NB4 (cell line): ENCODE results near the gene BLNK.
"Not testable (repeated sequence)": the region's sequence is repeated elsewhere in the genome, so short reads cannot be mapped to it uniquely, and the experiment has no call there.

Experiments
- DNase-seq: peaks from one replicate; pipeline ENCODE4 v3.0.0; 2010; ENCODE audit warnings: low read depth
- H3K4me3 ChIP-seq: one replicate; pipeline ENCODE4 v1.5.1; 2011; ENCODE audit warnings: mild to moderate bottlenecking, low read depth, low read length, moderate library complexity
- CTCF ChIP-seq: IDR thresholded peaks from one replicate; pipeline ENCODE4 v1.5.1; 2012; ENCODE audit warnings: low read depth, low read length
- MAX ChIP-seq: IDR thresholded peaks from 2 replicates; pipeline ENCODE4 v1.6.1; 2011; ENCODE audit warnings: low read depth, low read length
- MYC ChIP-seq: IDR thresholded peaks from 2 replicates; pipeline ENCODE4 v1.6.1; 2011; ENCODE audit warnings: low read depth, low read length
- POLR2A ChIP-seq: IDR thresholded peaks from 2 replicates; pipeline ENCODE4 v1.6.1; 2011; ENCODE audit warnings: mild to moderate bottlenecking; ENCODE audit not compliant: insufficient read length; ENCODE audit errors: extremely low read depth

The BLNK gene

DNA sequence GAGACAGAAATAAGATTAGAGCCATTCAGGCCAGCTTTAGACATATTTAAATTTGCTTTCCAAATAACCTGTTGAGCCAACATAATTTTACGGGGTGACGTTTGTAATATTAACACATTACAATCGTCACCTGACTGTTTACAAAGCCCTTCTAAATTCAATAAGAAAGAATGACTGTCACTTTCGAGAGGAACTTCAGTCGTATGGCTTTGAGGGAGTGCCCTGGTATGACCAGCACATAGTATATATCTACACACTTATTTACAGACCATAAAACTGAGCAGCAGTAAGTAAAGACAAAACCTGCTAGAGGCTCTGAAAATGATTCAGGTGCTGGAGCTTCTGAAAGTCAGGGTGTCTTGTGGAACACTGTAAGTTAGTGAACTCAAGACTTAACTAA lies 62.4 kb downstream of the BLNK start:
- no peak for TF ChIP-seq POLR2A
- TF ChIP-seq MAX = no peak
- no peak for TF ChIP-seq MYC
- no peak for TF ChIP-seq CTCF
- no peak for DNase-seq
- no peak overlapping the region for H3K4me3 ChIP-seq

DNA sequence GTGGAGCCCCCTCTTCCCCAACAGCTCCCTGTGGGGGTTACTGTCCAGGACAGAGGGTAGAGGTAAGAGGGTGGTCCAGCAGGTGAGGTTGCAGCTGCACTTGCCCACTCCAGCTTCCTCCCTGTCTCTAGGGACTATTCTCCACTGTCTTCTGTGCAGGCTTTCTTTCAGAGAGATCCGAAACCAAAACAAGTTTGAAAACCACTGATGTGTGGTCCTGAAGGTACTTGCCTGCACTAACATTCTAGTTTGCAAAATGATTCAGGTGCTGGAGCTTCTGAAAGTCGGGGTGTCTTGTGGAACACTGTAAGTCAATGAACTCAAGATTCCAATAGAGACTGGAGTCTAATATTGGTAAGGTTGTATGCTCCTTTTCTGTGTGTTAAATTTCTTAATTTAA lies 63.1 kb downstream of the BLNK start:
- DNase-seq = no peak
- no peak overlapping the region for H3K4me3 ChIP-seq

DNA sequence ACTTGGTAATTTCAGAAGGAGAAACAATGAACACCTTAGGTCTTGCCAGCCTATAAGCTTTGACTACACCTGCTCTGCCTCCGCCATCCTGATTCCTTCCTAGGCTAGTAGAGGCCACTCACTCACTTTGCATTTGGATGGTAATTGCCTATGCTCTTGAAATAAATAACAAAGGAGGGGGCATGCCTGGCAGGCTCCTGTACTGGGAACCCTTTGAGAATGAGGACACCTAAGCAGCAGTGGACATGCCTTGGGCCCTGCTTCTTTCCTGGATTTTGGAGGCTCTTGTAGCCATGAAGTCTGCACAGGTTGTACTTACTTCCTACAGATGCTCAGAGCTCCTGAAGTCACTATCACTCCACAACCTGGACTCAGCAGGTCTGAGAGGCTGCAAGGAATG lies 65.8 kb downstream of the BLNK start:
- no peak for DNase-seq
- no peak overlapping the region for H3K4me3 ChIP-seq
- no peak for TF ChIP-seq MAX
- no peak for TF ChIP-seq CTCF
- TF ChIP-seq MYC = no peak
- no peak for TF ChIP-seq POLR2A

More for the DNA sequence above, 63.1 kb downstream of the BLNK start:
- TF ChIP-seq MAX (no peak), CTCF (no peak), MYC (no peak), POLR2A (no peak)

DNA sequence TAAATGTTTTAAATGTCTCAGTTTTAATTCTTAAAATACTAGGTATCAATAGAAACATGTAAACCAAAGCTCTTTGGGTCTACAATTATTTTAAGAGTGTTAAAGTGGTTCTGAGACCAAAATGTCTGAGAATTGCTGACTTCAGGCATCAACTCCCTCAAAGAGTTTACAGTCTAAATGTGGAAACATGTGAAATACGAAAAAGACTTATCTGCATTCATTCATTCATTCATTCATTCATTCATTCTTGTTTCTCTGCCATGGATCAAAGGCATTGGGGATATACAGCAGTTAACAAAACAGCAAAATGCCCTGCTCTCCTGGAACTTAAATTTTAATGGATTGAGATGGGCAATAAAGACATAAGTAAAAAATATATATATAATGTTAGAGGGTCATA lies 69.8 kb downstream of the BLNK start:
- H3K4me3 ChIP-seq = no peak overlapping the region
- DNase-seq = no peak
- TF ChIP-seq CTCF = no peak
- no peak for TF ChIP-seq MAX
- TF ChIP-seq MYC = no peak
- no peak for TF ChIP-seq POLR2A

DNA sequence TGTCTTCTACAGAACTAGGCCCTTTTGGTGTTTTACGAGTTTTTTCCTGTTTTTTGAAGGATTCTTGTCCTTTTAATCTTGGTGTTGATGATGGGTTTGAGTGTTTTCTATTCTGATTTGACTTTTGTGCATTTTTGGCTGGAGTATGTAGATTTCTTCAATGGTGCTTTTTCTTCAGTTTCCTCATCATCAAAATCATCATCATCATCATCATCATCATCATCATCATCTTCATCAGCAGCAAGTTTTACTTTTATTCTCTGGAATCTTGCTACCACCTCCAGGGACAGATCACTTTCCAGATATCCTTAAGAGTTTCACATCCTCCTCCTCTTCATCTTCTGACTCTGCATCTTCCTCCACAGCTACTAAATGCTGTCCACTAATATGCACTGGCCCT lies 81.9 kb downstream of the BLNK start:
- DNase-seq, H3K4me3 ChIP-seq: not testable (repeated sequence)

- H3K4me3 ChIP-seq = no peak overlapping the region
- TF ChIP-seq POLR2A = no peak
- no peak for TF ChIP-seq MAX
- DNase-seq = no peak
These were observed 82.5 kb downstream of the BLNK start for GRCh38 chr10:96188916-96189315.

GRCh38 chr10:96188421-96188820 lies 82.9 kb downstream of the BLNK start:
- DNase-seq = no peak
- H3K4me3 ChIP-seq = no peak overlapping the region
- TF ChIP-seq POLR2A (no peak), CTCF (no peak), MAX (no peak), MYC (no peak)
